Glutamatergic neuron (in vitro differentiated cells): ENCODE results near the gene NOCT. TPM values are rescaled to one million over a fixed set of nuclear protein-coding genes. Genes with fewer than 3 reads are reported as not detected.
"Not testable (repeated sequence)": the region's sequence is repeated elsewhere in the genome, so short reads cannot be mapped to it uniquely, and the experiment has no call there.

Experiments used
- DNase-seq: peaks from one replicate; pipeline ENCODE4 v3.0.0; 2022
- H3K27ac Mint-ChIP-seq: one replicate; pipeline ENCODE4 v1.8.0; 2020; ENCODE audit warnings: mild to moderate bottlenecking, mixed read lengths, inconsistent platforms; ENCODE audit not compliant: unreplicated experiment
- H3K27me3 Mint-ChIP-seq: one replicate; pipeline ENCODE4 v1.8.0; 2020; ENCODE audit warnings: mild to moderate bottlenecking, moderate library complexity, mixed read lengths, inconsistent platforms; ENCODE audit not compliant: unreplicated experiment
- H3K36me3 Mint-ChIP-seq: one replicate; pipeline ENCODE4 v1.8.0; 2020; ENCODE audit warnings: mild to moderate bottlenecking, mixed read lengths, inconsistent platforms; ENCODE audit not compliant: unreplicated experiment
- H3K4me1 Mint-ChIP-seq: one replicate; pipeline ENCODE4 v1.8.0; 2020; ENCODE audit warnings: mild to moderate bottlenecking, low read depth, mixed read lengths, inconsistent platforms; ENCODE audit not compliant: unreplicated experiment
- H3K4me3 Mint-ChIP-seq: one replicate; pipeline ENCODE4 v1.8.0; 2020; ENCODE audit warnings: mild to moderate bottlenecking, mixed read lengths, inconsistent platforms; ENCODE audit not compliant: unreplicated experiment
- H3K9me3 Mint-ChIP-seq: one replicate; pipeline ENCODE4 v1.8.0; 2020; ENCODE audit warnings: mild to moderate bottlenecking, moderate library complexity, mixed read lengths, inconsistent platforms; ENCODE audit not compliant: unreplicated experiment
- CTCF ChIP-seq: fragments of 200-600 bp; sonication (generic); IDR thresholded peaks from one replicate; pipeline ENCODE4 v1.5.0; 2021; ENCODE audit not compliant: partially characterized antibody, unreplicated experiment
- total RNA-seq: library from RNA; stranded (reverse); fragmentation: NEBNext Ultra II Directional; extraction: Animal tissue kit (Norgen Biotek cat#: 25700); gene quantifications from one replicate; pipeline ENCODE4 v1.2.1, GENCODE V29; 2021; ENCODE audit not compliant: unreplicated experiment

NOCT gene
- total RNA-seq, 1 donor from 2014 or later: 39.1 TPM

GRCh38 chr4:139017861-139018260, 2.3 kb downstream of the NOCT start:
- peaks cover 39% of the 10 kb centered on the region for H3K4me1 Mint-ChIP-seq

DNA sequence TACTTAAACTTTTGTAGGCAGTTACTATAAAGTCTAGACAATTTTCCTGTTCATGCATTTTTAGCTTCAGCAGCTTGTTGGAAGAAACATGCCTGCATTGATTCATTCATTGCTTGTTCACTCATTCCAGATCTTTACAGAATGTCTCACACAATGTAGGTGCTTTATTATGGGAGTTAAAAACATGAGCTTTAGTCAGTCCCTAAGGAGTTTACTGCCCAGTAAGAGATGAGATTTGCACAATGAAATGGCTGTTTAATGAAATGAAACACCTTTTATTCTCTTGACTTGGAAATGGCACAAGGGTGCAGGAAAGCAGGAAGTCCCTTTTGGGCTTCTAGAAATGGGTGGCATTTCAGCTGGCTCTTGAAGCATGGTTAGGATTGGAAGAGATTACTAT, 2.9 kb downstream of the NOCT start:
- Mint-ChIP-seq H3K4me1 (peaks cover 39% of the 10 kb centered on the region), H3K36me3 (no peaks in the 10 kb centered on the region), H3K9me3 (peaks cover 28% of the 10 kb centered on the region), H3K4me3 (peak overlapping the region; percentile 90), H3K27ac (peak overlapping the region; percentile 88), H3K27me3 (peaks cover 12% of the 10 kb centered on the region)
- DNase-seq: no peak
- no peak for TF ChIP-seq CTCF

More at GRCh38 chr4:139017861-139018260, 2.3 kb downstream of the NOCT start:
- peaks cover 28% of the 10 kb centered on the region for H3K9me3 Mint-ChIP-seq
- TF ChIP-seq CTCF: no peak
- peaks cover 12% of the 10 kb centered on the region for H3K27me3 Mint-ChIP-seq
- no peaks in the 10 kb centered on the region for H3K36me3 Mint-ChIP-seq
- H3K27ac Mint-ChIP-seq: no peak overlapping the region
- DNase-seq: no peak
- peak overlapping the region; percentile 90 for H3K4me3 Mint-ChIP-seq

DNA sequence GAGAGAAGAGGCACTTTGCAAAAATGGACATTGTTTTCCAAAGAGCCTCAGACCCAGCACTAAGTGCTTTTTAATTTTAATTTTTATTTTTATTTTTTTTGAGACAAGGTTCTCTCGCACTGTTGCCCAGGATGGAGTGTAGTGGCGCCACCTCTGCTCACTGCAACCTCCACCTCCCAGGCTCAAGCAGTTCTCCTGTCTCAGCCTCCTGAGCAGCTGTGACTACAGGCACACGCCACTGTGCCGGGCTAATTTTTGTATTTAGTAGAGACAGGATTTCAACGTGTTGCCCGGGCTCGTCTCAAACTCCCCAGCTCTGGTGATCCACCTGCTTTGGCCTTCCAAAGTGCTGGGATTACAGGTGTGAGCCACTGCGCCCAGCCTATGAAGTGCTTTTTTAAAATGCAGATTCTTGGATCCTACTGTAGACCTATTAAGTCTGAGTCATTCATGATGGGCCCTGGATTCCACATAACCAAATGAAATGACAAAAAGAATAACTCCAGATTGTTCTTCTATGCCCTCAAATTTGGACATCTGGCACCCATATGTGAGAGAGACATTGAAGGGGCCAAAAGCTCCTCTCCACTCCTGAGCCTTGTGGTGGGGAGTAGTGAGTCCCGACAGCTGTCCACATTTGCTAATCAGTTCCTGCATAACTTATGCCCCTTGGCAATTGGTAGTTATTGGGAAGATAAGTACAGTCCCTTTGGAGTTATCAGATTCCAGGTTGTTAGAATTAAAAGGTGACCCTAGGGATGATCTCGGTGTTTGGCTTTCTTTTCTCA, 3.6 kb downstream of the NOCT start:
- Mint-ChIP-seq H3K4me1 (peaks cover 33% of the 10 kb centered on the region), H3K9me3 (peaks cover 28% of the 10 kb centered on the region), H3K27me3 (peaks cover 12% of the 10 kb centered on the region), H3K4me3 (peak overlapping the region; percentile 90), H3K27ac (peak overlapping the region; percentile 88), H3K36me3 (no peaks in the 10 kb centered on the region)
- no peak for TF ChIP-seq CTCF
- peak; percentile 28 for DNase-seq

DNA sequence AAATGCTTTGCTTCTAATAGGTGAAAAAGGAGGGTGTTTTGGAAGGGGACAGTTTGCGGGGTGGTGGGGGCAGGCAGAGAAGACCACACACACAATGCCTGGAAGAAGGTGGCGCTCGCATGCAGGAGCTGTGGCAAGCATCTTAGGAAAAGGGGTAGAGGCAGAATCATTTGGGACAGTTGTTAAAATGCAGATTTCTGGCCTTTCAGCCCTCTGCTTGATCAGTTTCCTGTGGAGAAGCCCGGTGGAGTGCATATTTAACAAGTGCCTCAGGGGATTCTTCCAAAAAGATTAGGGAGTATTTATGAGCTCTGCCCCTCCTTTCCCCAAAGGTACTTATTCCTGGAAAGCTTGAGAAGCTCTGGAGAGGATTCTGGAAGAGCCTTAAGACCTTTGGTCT, 4.8 kb downstream of the NOCT start:
- peak overlapping the region; percentile 77 for H3K4me3 Mint-ChIP-seq
- TF ChIP-seq CTCF: no peak
- no peak for DNase-seq
- no peaks in the 10 kb centered on the region for H3K36me3 Mint-ChIP-seq
- H3K27ac Mint-ChIP-seq: peak overlapping the region; percentile 83
- H3K27me3 Mint-ChIP-seq: peaks cover 12% of the 10 kb centered on the region
- peaks cover 25% of the 10 kb centered on the region for H3K4me1 Mint-ChIP-seq
- H3K9me3 Mint-ChIP-seq: peaks cover 20% of the 10 kb centered on the region

DNA sequence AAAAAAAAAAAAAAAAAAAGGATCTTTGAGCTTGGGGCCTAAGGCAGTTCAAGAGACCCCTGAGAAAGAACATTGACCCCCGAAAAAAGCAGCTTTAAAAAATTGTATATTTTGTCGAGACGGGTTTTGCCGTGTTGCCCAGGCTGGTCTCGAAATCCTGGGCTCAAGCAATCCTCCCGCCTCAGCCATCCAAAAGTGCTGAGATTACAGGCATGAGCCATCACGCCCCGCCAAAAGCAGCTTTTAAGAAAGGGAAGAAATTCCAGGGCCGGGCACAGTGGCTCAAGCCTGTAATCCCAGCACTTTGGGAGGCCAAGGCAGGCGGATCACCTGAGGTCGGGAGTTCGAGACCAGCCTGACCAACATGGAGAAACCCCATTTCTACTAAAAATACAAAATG, 5.5 kb downstream of the NOCT start:
- Mint-ChIP-seq H3K9me3 (peaks cover 19% of the 10 kb centered on the region), H3K27me3 (peaks cover 12% of the 10 kb centered on the region), H3K4me1 (peaks cover 25% of the 10 kb centered on the region)
- not testable (repeated sequence) for H3K4me3 Mint-ChIP-seq, H3K36me3 Mint-ChIP-seq, DNase-seq, H3K27ac Mint-ChIP-seq
